Brain microvascular endothelial cell (primary cell): ENCODE data around the gene OR7G3.

ENCODE experiments used
- DNase-seq: peaks from one replicate; pipeline ENCODE4 v3.0.0-alpha.2; 2020
- H3K27ac ChIP-seq: fragments of 250-450 bp; sonication (Bioruptor Pico); 2 replicates; pipeline ENCODE4 v1.5.1; 2020; ENCODE audit warnings: mild to moderate bottlenecking, moderate library complexity
- H3K27me3 ChIP-seq: fragments of 250-450 bp; sonication (Bioruptor Pico); replicated peaks from 2 replicates; pipeline ENCODE4 v1.5.1; 2020; ENCODE audit warnings: mild to moderate bottlenecking
- H3K36me3 ChIP-seq: fragments of 250-450 bp; sonication (Bioruptor Pico); replicated peaks from 2 replicates; pipeline ENCODE4 v1.5.1; 2020; ENCODE audit warnings: mild to moderate bottlenecking
- H3K4me3 ChIP-seq: 2 replicates; pipeline ENCODE4 v1.5.1; 2011; ENCODE audit warnings: low read depth, mild to moderate bottlenecking, control low read depth, low read length, moderate library complexity
- CTCF ChIP-seq: IDR thresholded peaks from 2 replicates; pipeline ENCODE4 v1.5.1; 2011; ENCODE audit warnings: low read depth, mild to moderate bottlenecking, moderate library complexity, low read length, control low read depth, inconsistent platforms; ENCODE audit errors: missing control alignments
- in situ Hi-C: cut with HindIII; loops from 2 replicates; pipeline ENCODE4 v1.10.0; 2017; ENCODE audit warnings: low sequenced_read_pairs, low pct_ligation_motif_present

The OR7G3 gene

GRCh38 chr19:9107375-9107774 lies 19.4 kb downstream of the OR7G3 start, which contains the start of gene OR7G2:
Gene OR7G2 (minus strand): TSS chr19:9107475. CDS start chr19:9103243, 4,232 bp downstream.
- no peak within 1 kb of the TSS for H3K4me3 ChIP-seq
- in situ Hi-C loops = no loop called here
- no peak for TF ChIP-seq CTCF

GRCh38 chr19:9086761-9087160 lies 40.0 kb downstream of the OR7G3 start, which contains the start of gene OR1M1:
Gene OR1M1 (plus strand): TSS chr19:9087061. CDS start chr19:9093245, 6,184 bp downstream.
- in situ Hi-C loops = no loop called here
- no peaks in the 10 kb centered on the region for H3K36me3 ChIP-seq
- no peak for DNase-seq
- no peak within 1 kb of the TSS for H3K27ac ChIP-seq
- H3K4me3 ChIP-seq = no peak within 1 kb of the TSS
- H3K27me3 ChIP-seq = no peaks in the 10 kb centered on the region
- TF ChIP-seq CTCF = no peak

More at GRCh38 chr19:9107375-9107774, 19.4 kb downstream of the OR7G3 start, which contains the start of gene OR7G2:
- H3K36me3 ChIP-seq = no peaks in the 10 kb centered on the region
- no peaks in the 10 kb centered on the region for H3K27me3 ChIP-seq
- no peak for DNase-seq
- no peak within 1 kb of the TSS for H3K27ac ChIP-seq

- Histone ChIP-seq H3K36me3 (no peaks in the 10 kb centered on the region), H3K27me3 (no peaks in the 10 kb centered on the region), H3K4me3 (no peak overlapping the region), H3K27ac (no peak overlapping the region)
- in situ Hi-C loops = no loop called here
- TF ChIP-seq CTCF = no peak
- no peak for DNase-seq
These were observed 48.1 kb downstream of the OR7G3 start for GRCh38 chr19:9078651-9079050.

GRCh38 chr19:9076901-9077300 lies 49.8 kb downstream of the OR7G3 start:
- in situ Hi-C loops = no loop called here
- H3K4me3 ChIP-seq = no peak overlapping the region
- no peaks in the 10 kb centered on the region for H3K36me3 ChIP-seq
- no peak for TF ChIP-seq CTCF
- no peak for DNase-seq
- H3K27me3 ChIP-seq = no peaks in the 10 kb centered on the region
- no peak overlapping the region for H3K27ac ChIP-seq
